ENCODE results near the gene SLC44A4. TPM values are rescaled to one million over a fixed set of nuclear protein-coding genes. Genes with fewer than 3 reads are reported as not detected.
A peak's percentile ranks its signal among the peaks of the same experiment; 100 is the strongest.
"Not testable (repeated sequence)": the region's sequence is repeated elsewhere in the genome, so short reads cannot be mapped to it uniquely, and the experiment has no call there.

The SLC44A4 gene
- total RNA-seq (2014; rRNA removed; shearing (Covaris generic)) = not detected in 2 replicates

DNA sequence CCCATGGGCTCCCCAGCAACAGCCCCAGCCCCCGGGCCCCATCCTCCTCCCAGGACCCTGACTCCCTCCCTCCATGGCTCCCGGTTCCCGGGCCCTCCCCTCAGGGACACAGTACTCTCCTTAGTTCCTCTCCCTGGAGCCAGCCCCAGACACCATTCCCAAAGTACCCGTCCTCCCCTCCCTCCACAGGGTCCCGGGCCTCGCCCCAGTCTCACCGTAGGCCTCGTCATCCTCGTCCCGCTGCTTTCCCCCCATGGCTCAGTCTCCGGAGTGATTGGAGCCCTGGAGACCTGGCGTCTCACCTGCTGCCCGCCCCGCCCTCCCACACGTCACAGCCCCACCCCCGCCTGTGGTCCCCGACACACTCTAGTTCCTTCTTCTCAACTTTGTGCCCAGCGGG lies at the start of gene SLC44A4:
SLC44A4 (minus strand) TSS at position 272 of the 400 bp plus-strand sequence; CDS start at position 255, 17 bp downstream.
- DNase-seq (ENCODE audit: low read depth) = no peak

DNA sequence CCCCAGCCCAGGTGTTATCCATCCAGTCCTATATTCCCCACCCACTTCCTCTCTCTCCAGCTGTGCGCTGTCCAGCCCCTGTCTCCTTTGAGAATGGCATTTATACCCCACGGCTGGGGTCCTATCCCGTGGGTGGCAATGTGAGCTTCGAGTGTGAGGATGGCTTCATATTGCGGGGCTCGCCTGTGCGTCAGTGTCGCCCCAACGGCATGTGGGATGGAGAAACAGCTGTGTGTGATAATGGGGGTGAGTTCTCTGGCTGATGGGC lies 49.8 kb upstream of the SLC44A4 start:
- DNase-seq (ENCODE audit: low read depth) = no peak

DNA sequence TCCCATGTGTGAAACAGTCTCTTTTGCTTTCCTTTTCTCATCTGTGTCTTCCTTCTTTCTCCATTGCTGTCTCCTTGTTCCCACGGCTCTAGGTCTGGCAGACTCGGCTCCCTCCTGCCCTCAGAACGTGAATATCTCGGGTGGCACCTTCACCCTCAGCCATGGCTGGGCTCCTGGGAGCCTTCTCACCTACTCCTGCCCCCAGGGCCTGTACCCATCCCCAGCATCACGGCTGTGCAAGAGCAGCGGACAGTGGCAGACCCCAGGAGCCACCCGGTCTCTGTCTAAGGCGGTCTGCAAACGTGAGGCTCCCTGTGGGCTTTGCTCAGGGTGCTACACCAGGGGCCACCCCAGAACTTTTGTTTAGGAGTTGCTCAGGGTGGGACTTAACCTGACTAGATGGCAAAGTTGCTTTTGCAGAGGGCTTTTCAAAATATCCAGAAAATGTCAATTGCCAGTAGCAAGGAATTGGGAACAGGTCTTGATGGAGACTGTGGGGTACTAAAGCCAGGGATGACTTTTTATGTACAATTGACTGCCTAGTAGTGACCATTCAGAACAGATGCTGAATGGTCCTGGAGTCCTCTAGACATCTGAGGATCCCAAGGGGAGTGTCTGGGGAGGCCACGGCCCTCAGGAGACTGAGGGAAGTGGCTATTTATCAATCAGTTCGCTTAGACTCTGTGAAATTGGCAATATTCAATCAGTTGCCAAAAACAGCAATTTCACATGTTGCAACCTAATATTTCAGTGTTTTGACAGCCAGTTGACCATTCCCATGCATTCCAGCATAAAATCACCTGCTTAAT lies 49.3 kb upstream of the SLC44A4 start:
- DNase-seq (ENCODE audit: low read depth) = no peak

DNA sequence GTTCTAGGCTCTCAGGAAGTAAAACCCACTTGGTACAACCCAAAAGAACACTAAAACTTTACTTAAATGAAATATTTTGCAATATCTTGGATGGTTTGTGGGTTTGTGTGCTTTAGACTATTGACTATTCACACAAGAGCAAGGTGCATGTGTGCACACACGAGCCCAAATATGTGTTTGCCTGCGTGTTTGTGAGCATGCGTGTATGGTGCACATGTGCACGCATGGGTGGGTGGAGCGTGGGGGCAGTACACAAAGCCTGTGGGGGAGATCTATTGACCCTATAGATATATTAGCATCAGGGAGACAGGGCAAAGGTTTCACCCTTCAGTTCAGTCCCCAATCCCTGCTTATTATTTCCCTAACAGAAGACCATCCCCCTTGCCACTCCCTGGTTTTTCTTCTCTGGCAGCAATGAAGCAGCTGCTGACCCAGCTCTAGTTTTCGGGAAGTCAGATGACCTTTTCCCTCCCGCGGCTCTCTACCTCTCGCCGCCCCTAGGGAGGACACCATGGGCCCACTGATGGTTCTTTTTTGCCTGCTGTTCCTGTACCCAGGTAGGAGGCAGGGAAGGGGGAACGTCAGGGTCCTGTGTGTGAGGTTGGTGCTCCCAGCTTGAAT lies 48.6 kb upstream of the SLC44A4 start, which contains the start of gene C2:
C2 (plus strand) TSS at position 476 of the 621 bp plus-strand sequence; CDS start at position 512, 36 bp downstream.
- no peak for DNase-seq (ENCODE audit: low read depth)

DNA sequence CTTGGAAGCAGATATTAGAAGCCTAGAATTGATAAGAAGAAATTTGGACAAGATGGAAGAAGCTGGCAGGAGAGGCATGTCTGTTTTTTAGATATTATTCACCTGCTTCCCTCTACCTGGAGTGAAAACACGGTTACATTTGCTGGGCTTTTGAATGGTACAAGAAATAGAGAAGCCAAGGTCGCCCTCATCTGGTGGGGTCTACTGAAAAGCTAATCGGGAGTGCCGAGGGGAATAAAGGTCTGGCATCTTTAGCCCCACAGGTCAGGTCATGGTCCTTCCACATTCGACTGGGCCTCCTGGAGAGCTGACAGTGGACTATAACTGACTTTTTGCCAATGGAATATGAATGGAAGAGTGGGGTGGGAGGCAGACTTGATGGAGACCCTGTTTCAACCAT lies 44.1 kb upstream of the SLC44A4 start:
- DNase-seq (ENCODE audit: low read depth) = no peak

DNA sequence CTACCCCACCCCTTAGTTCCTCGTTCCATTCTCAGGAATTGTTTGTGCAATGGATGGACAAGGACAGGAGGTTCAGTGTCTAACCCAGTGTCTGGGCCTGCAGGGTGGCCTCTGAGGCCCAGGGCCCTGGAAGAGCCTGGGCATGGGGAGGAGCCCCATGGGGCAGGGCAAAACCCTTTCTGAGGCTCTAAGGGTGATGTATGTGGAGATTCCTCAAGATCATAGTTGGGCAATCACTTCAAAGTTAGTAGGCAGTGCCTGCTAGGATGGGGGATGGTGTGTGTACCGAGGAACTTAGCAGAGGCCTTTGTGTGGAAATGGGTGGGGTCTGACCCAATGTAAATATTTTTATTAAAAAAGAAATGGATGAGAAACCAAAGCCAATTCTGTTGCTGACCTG lies 42.0 kb upstream of the SLC44A4 start:
- DNase-seq (ENCODE audit: low read depth) = no peak

DNA sequence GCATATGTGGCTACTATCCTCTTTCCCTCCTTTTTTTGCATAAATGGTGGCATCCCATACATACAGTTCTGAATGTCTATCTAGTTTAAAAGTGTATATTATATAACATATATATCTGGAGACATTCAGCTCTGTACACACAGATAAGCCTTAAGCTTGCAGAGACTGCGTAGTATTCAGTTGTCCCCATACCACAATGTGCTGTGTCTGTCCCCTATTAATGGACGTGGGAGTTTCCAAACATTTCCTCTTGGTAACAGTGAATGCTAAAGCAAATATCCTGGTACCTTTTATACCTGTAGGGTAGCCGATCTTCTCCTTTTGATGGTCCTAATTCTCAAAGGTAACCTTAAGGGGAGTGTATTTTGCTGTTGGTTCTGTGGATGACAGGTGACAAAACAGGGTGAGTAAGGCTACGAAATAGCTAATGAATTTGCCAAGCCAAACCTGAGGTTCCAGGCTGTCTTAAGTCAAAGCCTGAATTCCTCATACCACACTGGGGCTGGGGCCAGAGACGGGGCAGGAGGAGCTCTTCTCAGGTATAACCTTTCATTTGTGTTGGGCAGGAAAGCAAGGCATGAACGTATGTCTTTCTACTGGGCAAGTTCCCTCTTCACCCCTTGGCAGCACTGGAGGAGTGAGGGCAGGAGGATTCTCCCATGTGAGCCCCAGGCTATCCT lies 41.0 kb upstream of the SLC44A4 start:
- no peak for DNase-seq (ENCODE audit: low read depth)

DNA sequence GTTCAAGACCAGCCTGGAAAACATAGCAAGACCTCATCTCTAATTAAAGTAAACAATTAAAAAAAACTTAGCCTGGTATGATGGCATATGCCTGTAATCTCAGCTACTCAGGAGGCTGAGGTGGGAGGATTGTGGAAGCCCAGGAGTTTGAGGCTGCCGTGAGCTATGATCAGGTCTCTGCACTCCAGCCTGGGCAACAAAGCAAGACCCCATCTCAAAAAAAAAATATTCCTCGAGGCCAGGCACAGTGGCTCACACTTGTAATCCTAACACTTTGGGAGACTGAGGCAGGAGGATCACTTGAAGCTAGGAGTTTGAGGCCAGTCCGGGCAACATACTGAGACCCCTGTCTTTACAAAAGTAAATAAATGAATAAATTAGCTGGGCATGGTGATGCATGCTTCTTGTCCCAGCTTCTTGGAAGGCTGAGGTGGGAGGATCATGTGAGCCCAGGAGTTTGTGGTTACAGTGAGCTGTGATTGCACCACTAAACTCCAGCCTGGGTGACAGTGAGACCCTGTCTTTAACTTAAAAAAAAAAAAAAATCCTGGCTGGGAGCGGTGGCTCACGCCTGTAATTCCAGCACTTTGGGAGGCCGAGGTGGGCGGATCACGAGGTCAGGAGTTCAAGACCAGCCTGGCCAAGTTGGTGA lies 39.4 kb upstream of the SLC44A4 start:
- DNase-seq (ENCODE audit: low read depth) = no peak

DNA sequence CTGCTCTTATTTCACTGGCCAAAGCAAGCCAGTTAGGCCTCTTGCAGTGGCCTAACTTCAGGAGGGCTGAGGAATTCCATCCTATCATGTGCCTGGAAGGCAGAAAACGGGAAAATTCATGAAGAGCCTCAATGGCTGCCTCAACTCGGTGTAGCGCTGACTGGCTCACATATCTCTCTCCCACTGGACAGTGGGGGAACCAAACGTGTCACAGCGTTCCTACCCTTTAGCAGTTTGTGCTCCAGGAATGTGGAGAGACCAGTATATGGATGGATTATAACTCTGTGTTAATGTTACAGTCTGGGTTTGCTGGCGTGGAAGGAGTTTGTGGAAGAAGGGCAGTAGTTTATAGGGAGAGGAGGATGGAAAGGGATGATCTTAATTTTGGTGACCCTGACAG lies 37.0 kb upstream of the SLC44A4 start:
- no peak for DNase-seq (ENCODE audit: low read depth)

DNA sequence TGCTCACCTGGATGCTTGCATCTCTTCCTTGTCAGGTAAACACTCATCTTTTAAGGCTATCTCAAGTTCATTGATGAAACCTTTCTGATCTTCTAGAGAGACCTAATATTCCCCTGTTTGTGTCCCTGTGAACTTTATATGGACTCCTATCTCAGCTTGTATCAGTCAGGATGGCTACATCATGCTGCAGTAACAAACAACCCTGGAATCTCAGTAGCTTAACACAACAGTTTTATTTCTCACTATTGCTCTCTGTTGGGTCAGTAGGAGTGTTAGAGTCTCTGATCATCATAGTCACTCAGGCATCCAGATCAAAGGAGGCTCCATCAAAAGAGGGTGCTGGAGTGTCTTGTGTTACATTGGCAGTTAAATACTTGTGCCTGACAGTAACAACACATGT lies 36.6 kb upstream of the SLC44A4 start:
- DNase-seq (ENCODE audit: low read depth) = no peak

DNA sequence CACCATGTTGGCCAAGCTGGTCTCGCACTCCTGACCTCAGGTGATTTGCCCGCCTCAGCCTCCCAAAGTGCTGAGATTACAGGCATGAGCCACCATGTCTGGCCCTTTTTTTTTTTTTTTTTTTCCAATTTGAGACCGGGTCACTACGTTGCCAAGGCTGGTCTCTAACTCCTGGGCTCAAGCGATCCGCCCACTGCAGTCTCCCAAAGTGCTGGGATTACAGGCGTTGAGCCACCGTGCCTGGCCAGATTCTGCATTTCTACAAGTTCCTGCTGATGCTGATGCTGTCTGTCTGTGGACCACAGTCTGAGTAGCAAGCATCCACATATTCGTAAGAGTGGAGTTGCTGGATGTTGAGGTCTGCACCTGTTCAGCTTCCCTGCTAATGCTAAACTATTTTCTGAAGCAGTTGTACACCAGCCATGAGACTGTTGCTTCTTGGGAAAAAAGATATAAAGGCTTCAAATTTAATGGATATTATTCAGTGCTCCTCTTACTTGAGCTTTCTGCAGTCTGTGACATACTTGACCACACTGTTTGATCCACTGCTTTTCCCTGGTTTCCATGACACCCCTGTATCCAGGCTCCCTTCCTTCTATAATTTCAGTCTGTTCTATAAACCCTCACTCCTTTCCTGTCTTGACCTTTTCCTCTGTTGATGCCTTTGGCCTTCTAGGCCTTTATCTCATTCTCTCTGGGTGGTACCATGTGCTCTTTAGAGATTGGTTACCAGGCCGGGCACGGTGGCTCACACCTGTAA lies 33.2 kb upstream of the SLC44A4 start:
- no peak for DNase-seq (ENCODE audit: low read depth)

DNA sequence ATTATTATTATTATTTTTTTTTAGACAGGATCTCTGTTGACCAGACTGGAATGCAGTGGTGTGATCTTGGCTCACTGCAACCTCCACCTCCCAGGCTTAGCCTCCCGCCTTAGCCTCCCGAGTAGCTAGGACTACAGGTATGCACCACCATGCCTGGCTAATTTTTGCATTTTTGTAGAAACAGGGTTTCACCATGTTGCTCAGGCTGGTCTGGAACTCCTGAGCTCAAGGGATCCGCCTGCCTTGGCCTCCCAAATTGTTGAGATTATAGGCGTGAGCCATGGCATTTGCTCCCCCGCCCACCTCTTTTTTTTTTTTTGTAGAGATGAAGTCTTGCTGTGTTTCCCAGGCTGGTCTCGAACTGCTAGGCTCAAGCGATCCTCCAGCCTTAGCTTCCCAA lies 30.5 kb upstream of the SLC44A4 start:
- DNase-seq (ENCODE audit: low read depth) = not testable (repeated sequence)

DNA sequence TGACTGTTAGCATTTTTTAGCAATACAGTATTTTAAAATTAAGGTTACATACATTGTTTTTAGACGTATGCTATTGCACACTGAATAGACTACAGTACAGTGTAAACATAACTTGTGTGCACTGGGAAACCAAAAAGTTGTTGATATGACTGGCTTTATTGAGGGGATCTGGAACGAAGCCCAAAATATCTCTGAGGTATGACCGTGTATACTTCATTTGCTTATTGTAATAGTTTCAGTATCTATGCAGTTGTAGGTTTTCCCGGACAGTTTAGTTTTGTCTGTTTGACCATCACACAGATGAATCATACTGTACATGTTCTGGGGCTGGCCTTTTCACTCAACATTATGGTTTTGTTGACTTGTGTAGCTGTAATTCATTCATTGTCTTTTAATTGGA lies 30.0 kb upstream of the SLC44A4 start:
- DNase-seq (ENCODE audit: low read depth) = peak; percentile 55

DNA sequence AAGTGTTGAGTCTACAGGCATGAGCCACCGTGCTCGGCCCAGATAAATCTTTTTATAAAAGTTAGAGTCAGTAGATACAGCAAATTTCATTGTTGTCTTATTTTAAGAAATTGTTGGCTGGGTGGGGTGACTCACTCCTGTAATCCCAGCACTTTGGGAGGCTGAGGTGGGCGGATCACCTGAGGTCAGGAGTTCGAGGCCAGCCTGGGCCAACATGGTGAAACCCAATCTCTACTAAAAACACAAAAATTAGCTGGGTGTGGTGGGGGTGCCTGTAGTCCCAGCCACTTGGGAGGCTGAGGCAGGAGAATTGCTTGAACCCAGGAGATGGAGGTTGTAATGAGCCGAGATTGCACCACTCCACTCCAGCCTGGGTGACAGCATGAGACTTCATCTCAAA lies 29.5 kb upstream of the SLC44A4 start:
- DNase-seq (ENCODE audit: low read depth) = not testable (repeated sequence)

DNA sequence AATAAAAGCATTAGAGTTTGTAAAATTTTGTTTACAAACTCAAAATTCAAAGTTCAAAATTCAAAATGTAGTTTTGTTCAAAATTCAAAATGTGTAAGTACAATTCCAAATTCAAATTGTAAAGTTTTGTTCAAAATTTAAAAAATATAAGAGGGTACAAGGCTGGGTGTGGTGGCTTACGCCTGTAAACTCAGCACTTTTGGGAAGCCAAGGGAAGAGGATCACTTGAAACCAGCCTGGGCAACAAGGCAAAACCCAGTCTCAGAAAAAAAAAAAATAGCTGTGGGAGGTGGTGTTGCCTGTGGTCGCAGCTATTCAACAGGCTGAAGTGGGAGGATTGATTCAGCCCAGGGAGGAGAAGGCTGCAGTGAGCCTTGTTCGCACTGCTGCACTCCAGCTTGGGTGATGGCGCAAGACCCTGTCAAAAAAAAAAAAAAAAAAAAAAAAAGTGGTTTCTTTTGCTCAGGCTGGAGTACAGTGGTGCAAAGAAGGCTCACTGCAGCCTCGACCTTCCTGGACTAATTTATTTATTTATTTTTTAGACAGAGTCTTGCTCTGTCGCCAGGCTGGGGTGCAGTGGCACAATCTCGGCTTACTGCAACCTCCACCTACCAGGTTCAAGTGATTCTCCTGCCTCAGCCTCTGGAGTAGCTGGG lies 28.5 kb upstream of the SLC44A4 start:
- DNase-seq (ENCODE audit: low read depth) = peak; percentile 88

DNA sequence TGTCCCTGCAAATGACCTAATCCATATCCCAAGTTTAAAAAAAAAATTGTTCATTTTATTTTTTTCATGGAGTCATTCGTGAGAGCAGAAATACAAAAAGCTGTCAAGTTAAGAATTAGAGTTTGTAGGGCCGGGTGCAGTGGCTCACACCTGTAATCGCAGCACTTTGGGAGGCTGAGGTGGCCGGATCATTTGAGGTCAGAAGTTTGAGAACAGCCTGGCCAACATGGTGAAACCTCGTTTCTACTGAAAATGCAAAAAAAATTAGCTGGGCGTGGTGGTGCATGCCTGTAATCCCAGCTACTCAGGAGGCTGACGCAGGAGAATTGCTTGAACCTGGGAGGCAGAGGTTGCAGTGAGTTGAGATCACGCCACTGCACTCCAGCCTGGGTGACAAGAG lies 27.9 kb upstream of the SLC44A4 start:
- not testable (repeated sequence) for DNase-seq (ENCODE audit: low read depth)

DNA sequence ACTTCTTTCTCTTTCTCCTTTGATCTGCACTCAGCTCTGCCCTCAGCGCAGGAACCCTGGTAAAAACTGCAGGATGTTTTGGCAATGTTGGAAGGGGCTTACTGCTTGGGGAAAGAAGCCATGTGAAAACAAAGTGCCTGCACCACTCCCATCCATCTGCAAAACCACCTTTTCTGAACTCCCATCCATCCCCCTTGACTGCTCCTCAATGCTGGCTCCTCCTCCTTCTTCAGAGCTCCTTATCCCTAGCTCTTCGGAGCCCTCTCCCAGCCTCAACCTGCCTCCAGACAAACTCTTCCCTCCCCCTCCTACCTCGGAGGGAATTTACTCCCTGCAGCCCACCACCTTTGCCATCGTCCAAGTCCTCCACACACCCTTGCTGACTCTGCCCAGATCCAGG lies 27.3 kb upstream of the SLC44A4 start:
- no peak for DNase-seq (ENCODE audit: low read depth)

DNA sequence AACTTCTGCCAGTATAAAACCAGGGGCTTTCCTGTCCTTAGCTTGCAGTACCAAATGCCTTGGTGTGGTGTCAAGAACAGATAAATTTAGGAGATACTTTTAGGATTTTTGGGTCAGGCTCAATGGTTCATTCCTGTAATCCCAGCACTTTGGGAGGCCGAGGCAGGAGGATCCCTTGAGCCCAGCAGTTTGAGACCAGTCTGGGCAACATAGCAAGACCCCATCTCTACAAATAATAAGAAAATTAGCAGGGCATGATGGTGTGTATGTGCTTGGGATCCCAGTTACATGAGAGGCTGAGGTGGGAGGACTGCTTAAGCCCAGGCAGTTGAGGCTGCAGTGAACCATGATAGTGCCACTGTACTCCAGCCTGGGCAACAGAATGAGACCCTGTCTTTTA lies 26.2 kb upstream of the SLC44A4 start:
- no peak for DNase-seq (ENCODE audit: low read depth)

DNA sequence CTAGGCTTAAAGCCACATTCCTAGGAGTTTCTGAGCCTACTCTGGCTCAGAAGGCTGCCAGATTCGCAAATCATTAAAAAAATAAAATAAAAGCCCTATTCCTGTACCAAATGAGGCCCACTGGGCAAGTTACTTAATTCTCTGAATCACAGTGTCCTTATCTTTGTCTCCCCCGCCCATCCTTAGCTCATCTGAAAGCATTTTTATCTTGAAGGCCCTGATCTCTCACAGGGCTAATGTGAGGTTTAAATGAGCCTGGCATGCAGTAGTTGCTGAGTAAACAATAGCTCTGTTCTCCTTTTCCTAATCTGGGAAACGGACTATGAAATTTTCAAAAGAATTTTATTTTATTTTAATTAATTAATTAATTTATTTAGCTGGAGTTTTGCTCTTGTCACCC lies 25.2 kb upstream of the SLC44A4 start:
- no peak for DNase-seq (ENCODE audit: low read depth)

DNA sequence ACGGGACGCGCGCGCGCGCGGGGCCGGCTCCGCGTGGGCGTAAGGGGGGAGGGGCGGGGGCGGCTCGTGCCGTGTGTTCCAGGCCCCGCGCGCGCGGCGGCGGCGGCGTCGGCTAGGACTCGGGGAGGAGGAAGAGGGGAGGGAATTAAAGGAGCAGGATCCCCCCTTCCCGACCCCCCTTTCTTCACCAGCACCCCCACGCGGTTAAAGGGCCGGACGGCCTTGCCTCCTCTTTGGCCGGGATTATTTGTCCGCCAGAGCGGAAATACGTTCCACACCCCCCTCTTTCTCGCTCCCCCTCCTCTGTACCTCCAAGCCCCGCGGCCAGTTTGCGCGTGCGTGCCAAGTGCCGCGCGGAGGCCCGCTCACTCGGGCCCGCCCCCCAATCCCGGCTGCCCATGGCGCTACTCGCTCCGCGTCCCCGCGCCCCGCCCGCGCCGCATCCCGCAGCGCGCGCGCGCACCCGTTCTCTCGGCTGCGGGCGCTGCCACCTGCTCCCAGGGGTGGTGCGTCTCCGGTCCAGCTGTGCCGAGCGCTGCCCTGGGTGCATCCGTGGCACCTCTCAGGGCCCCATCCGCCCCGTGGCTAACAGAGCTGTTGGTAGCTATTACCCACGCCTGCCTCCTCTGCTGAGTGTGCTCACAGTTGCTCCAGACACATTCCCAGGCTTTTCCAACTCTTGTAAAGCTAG lies 23.3 kb upstream of the SLC44A4 start, which contains the start of gene ZBTB12:
ZBTB12 (minus strand) TSS at position 134 of the 691 bp plus-strand sequence. CDS start 781 bp downstream, outside the sequence.
- peak; percentile 97 for DNase-seq (ENCODE audit: low read depth)
